ENCODE results near the gene TACC2.
"Not testable (repeated sequence)": the region's sequence is repeated elsewhere in the genome, so short reads cannot be mapped to it uniquely, and the experiment has no call there.

The TACC2 gene

DNA sequence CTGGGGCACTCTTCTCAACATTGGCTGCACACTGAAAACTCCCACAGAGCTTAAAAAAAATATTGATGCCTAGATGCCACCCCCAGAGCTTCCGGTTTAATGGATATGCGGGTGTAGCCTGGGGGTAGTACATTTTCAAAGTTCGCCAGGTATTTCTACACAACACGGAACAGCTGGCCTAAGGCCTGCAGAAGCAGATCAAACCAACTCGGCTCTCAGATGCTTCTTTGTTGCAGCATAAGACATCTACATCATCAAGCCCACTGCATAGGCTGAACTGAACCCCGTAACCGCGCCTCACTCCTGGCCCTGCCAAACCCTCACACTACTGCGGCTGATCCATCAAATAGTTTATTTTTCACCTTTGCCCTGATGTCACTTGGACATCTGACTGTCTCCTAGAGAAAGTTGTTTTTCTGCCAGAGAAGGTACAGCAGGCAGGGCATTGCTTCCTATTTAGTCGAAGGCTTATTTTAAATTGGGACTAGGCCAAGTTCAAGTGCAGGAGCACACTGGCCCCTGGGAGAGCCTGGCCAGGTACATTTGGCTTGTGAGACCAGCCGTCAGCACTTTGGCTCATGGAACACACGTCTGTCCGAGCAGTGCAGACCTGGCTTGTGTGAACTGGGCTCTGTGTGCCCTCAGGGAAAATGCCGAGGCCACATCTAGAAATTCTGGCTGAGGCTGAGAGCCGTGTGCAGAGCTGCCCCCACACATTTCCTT, 113.3 kb downstream of the TACC2 start:
- H3K9ac ChIP-seq (ENCODE audit: low read length): no peak overlapping the region
- no peak overlapping the region for H2AK5ac ChIP-seq (ENCODE audit: low read length, severe bottlenecking)
- peaks cover 17 to 20% of the 10 kb centered on the region in 2 experiments for H3K27me3 ChIP-seq (ENCODE audit: control insufficient read depth in 1 of 2, insufficient read depth in 1 of 2, low read length in 2 of 2)
- no peaks in the 10 kb centered on the region for H3K9me3 ChIP-seq (ENCODE audit: control insufficient read depth, low read length)
- H4K91ac ChIP-seq (ENCODE audit: low read length): no peak overlapping the region
- H3K36me3 ChIP-seq (ENCODE audit: control insufficient read depth in 1 of 2, insufficient read depth in 2 of 2, low read depth in 1 of 2, low read length in 2 of 2): no peaks in the 10 kb centered on the region
- H2BK120ac ChIP-seq (ENCODE audit: low read depth, low read length): no peak overlapping the region
- no peak overlapping the region for H3K18ac ChIP-seq (ENCODE audit: low read depth in 1 of 2, low read length in 2 of 2)
- H3K23ac ChIP-seq (ENCODE audit: low read length in 2 of 2): no peak overlapping the region
- no peak overlapping the region for H3K4me2 ChIP-seq (ENCODE audit: low read length, poor library complexity, severe bottlenecking)
- H3K27ac ChIP-seq (ENCODE audit: low read length, poor library complexity, severe bottlenecking): no peak overlapping the region
- H3K4me3 ChIP-seq (ENCODE audit: insufficient read depth in 1 of 2, low read depth in 1 of 2, low read length in 2 of 2): no peak overlapping the region
- WGBS: 92% methylated on average over 15 of the region's 15 CpGs
- no peak for DNase-seq
- no peak overlapping the region for H4K8ac ChIP-seq (ENCODE audit: low read length)
- H3K79me1 ChIP-seq (replicated peaks; ENCODE audit: low read length, poor library complexity, severe bottlenecking): no peaks in the 10 kb centered on the region
- no peaks in the 10 kb centered on the region for H3K4me1 ChIP-seq (ENCODE audit: control insufficient read depth, insufficient read depth, low read depth, low read length)
- H3K14ac ChIP-seq (ENCODE audit: low read length in 2 of 2): no peak overlapping the region
- no peak overlapping the region for H2BK15ac ChIP-seq (ENCODE audit: low read depth, poor library complexity, severe bottlenecking)
- no peak overlapping the region for H3K4ac ChIP-seq (ENCODE audit: low read depth in 1 of 2, low read length in 2 of 2)
- H2AFZ ChIP-seq (ENCODE audit: low read depth, low read length): no peak overlapping the region
- no peak overlapping the region for H2BK5ac ChIP-seq (ENCODE audit: low read depth, low read length, poor library complexity, severe bottlenecking)
- no peak overlapping the region for H2BK12ac ChIP-seq (ENCODE audit: low read length in 2 of 2)

DNA sequence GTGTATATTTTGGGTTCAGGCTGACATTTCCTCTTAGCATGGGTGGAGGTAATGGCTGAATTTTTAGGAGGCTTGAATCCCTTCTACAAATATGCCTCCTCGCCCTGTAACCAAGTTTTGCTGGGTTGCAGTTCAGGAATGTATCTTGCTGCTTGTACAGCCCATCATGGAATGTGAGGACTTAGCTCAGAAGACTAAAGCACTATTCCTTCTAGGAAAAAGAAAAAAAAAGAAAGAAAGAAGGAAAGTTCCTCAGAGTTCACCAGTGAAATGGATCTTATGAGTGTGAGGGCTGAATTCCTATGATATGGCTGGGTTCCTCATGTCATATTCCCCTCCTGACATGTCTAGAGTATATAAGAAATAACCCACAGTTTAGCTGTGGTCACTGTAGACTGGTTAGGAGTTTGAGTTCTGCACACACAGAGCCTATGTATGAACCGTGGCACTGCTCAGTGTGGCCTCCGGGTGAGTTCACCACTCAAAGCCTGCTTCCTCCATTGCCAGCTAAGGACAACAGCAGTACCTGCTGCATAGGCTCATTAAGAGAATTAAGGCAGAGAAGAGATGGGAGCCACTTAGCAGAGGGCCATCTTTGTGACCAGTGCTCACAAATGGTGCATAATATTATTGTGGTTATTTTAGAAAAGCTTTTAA, 114.0 kb downstream of the TACC2 start:
- Histone ChIP-seq H4K8ac (ENCODE audit: low read length) (no peak overlapping the region), H2BK5ac (ENCODE audit: low read depth, low read length, poor library complexity, severe bottlenecking) (no peak overlapping the region), H2AK5ac (ENCODE audit: low read length, severe bottlenecking) (no peak overlapping the region), H3K27me3 (ENCODE audit: control insufficient read depth in 1 of 2, insufficient read depth in 1 of 2, low read length in 2 of 2) (peaks cover 10 to 13% of the 10 kb centered on the region in 2 experiments), H3K18ac (ENCODE audit: low read depth in 1 of 2, low read length in 2 of 2) (no peak overlapping the region), H3K23ac (ENCODE audit: low read length in 2 of 2) (no peak overlapping the region), H2AFZ (ENCODE audit: low read depth, low read length) (no peak overlapping the region), H2BK12ac (ENCODE audit: low read length in 2 of 2) (no peak overlapping the region), H3K4me3 (ENCODE audit: insufficient read depth in 1 of 2, low read depth in 1 of 2, low read length in 2 of 2) (no peak overlapping the region), H3K9me3 (ENCODE audit: control insufficient read depth, low read length) (no peaks in the 10 kb centered on the region), H3K27ac (ENCODE audit: low read length, poor library complexity, severe bottlenecking) (no peak overlapping the region), H3K4ac (ENCODE audit: low read depth in 1 of 2, low read length in 2 of 2) (no peak overlapping the region), H3K79me1 (replicated peaks; ENCODE audit: low read length, poor library complexity, severe bottlenecking) (no peaks in the 10 kb centered on the region), H2BK15ac (ENCODE audit: low read depth, poor library complexity, severe bottlenecking) (no peak overlapping the region), H3K4me1 (ENCODE audit: control insufficient read depth, insufficient read depth, low read depth, low read length) (no peaks in the 10 kb centered on the region), H4K91ac (ENCODE audit: low read length) (no peak overlapping the region), H2BK120ac (ENCODE audit: low read depth, low read length) (no peak overlapping the region), H3K4me2 (ENCODE audit: low read length, poor library complexity, severe bottlenecking) (no peak overlapping the region), H3K9ac (ENCODE audit: low read length) (no peak overlapping the region), H3K14ac (ENCODE audit: low read length in 2 of 2) (no peak overlapping the region), H3K36me3 (ENCODE audit: control insufficient read depth in 1 of 2, insufficient read depth in 2 of 2, low read depth in 1 of 2, low read length in 2 of 2) (no peaks in the 10 kb centered on the region)
- DNase-seq: no peak
- WGBS: 88% methylated on average over 2 of the region's 3 CpGs

DNA sequence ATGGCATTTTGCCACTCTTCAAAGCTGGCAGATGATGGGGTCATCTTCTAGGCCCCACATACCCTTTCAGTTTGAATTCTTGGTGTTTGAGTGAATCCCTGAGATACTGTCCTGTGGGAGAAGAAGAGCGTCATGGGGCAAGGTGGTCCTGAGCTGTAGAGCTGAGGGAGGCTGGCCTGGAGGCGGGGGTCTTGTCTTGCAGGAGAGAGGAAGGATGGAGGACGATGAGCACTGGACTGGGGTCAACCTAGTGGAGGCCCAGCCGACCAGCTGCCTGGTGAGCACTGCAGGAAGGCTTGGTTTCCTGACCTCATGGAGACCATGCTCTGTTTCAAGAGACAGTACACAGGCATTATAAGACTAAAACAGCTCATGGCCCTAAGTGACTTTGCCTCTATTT, 114.6 kb downstream of the TACC2 start:
- Histone ChIP-seq H3K27ac (ENCODE audit: low read length, poor library complexity, severe bottlenecking) (no peak overlapping the region), H3K27me3 (ENCODE audit: control insufficient read depth in 1 of 2, insufficient read depth in 1 of 2, low read length in 2 of 2) (peaks cover 4 to 7% of the 10 kb centered on the region in 2 experiments), H3K14ac (ENCODE audit: low read length in 2 of 2) (no peak overlapping the region), H3K4me1 (ENCODE audit: control insufficient read depth, insufficient read depth, low read depth, low read length) (no peaks in the 10 kb centered on the region), H3K9ac (ENCODE audit: low read length) (no peak overlapping the region), H3K18ac (ENCODE audit: low read depth in 1 of 2, low read length in 2 of 2) (no peak overlapping the region), H3K79me1 (replicated peaks; ENCODE audit: low read length, poor library complexity, severe bottlenecking) (no peaks in the 10 kb centered on the region), H3K4me3 (ENCODE audit: insufficient read depth in 1 of 2, low read depth in 1 of 2, low read length in 2 of 2) (no peak overlapping the region), H4K91ac (ENCODE audit: low read length) (peak overlapping the region; percentile 41), H2AFZ (ENCODE audit: low read depth, low read length) (no peak overlapping the region), H2BK120ac (ENCODE audit: low read depth, low read length) (no peak overlapping the region), H3K9me3 (ENCODE audit: control insufficient read depth, low read length) (no peaks in the 10 kb centered on the region), H2BK5ac (ENCODE audit: low read depth, low read length, poor library complexity, severe bottlenecking) (no peak overlapping the region), H3K36me3 (ENCODE audit: control insufficient read depth in 1 of 2, insufficient read depth in 2 of 2, low read depth in 1 of 2, low read length in 2 of 2) (no peaks in the 10 kb centered on the region), H2BK12ac (ENCODE audit: low read length in 2 of 2) (peak overlapping the region in 1 of 2 experiments; percentile 35), H2AK5ac (ENCODE audit: low read length, severe bottlenecking) (no peak overlapping the region), H3K4me2 (ENCODE audit: low read length, poor library complexity, severe bottlenecking) (no peak overlapping the region), H3K23ac (ENCODE audit: low read length in 2 of 2) (no peak overlapping the region), H3K4ac (ENCODE audit: low read depth in 1 of 2, low read length in 2 of 2) (peak overlapping the region in 1 of 2 experiments; percentile 35), H2BK15ac (ENCODE audit: low read depth, poor library complexity, severe bottlenecking) (no peak overlapping the region), H4K8ac (ENCODE audit: low read length) (no peak overlapping the region)
- 83% methylated on average over 4 of the region's 4 CpGs for WGBS
- DNase-seq: no peak

DNA sequence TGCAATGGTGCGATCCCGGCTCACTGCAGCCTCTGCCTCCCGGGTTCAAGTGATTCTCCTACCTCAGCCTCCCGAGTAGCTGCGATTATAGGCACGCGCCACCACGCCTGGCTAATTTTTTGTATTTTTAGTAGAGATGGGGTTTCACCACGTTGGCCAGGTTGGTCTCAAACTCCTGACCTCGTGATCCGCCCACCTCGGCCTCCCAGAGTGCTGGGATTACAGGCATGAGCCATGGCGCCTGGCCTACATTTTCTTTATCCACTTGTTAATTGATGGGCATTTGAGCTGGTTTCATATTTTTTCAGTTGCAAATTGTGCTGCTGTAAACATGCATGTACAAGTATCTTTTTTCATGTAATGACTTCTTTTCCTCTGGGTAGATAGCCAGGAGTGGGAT, 119.8 kb downstream of the TACC2 start:
- 90% methylated on average over 13 of the region's 13 CpGs for WGBS
- not testable (repeated sequence) for H3K23ac ChIP-seq (ENCODE audit: low read length in 2 of 2); H2BK120ac ChIP-seq (ENCODE audit: low read depth, low read length); H3K14ac ChIP-seq (ENCODE audit: low read length in 2 of 2); H3K4me2 ChIP-seq (ENCODE audit: low read length, poor library complexity, severe bottlenecking); H2AK5ac ChIP-seq (ENCODE audit: low read length, severe bottlenecking); H2AFZ ChIP-seq (ENCODE audit: low read depth, low read length); H3K27me3 ChIP-seq (ENCODE audit: control insufficient read depth in 1 of 2, insufficient read depth in 1 of 2, low read length in 2 of 2); H3K4me1 ChIP-seq (ENCODE audit: control insufficient read depth, insufficient read depth, low read depth, low read length); H3K36me3 ChIP-seq (ENCODE audit: control insufficient read depth in 1 of 2, insufficient read depth in 2 of 2, low read depth in 1 of 2, low read length in 2 of 2); H3K27ac ChIP-seq (ENCODE audit: low read length, poor library complexity, severe bottlenecking); H3K79me1 ChIP-seq (replicated peaks; ENCODE audit: low read length, poor library complexity, severe bottlenecking); H3K9me3 ChIP-seq (ENCODE audit: control insufficient read depth, low read length); H4K8ac ChIP-seq (ENCODE audit: low read length); H2BK12ac ChIP-seq (ENCODE audit: low read length in 2 of 2); H2BK15ac ChIP-seq (ENCODE audit: low read depth, poor library complexity, severe bottlenecking); H3K4ac ChIP-seq (ENCODE audit: low read depth in 1 of 2, low read length in 2 of 2); H3K18ac ChIP-seq (ENCODE audit: low read depth in 1 of 2, low read length in 2 of 2); H2BK5ac ChIP-seq (ENCODE audit: low read depth, low read length, poor library complexity, severe bottlenecking); H3K4me3 ChIP-seq (ENCODE audit: insufficient read depth in 1 of 2, low read depth in 1 of 2, low read length in 2 of 2); DNase-seq; H4K91ac ChIP-seq (ENCODE audit: low read length); H3K9ac ChIP-seq (ENCODE audit: low read length)

Measured in mesenchymal stem cell (in vitro differentiated cells and primary cell).